DMS114 treated with DMSO at 0.1 percent for 48 hours (cell line): ENCODE data around the gene ZRSR2.
"Not testable (repeated sequence)": the region's sequence is repeated elsewhere in the genome, so short reads cannot be mapped to it uniquely, and the experiment has no call there.

Experiments used
- DNase-seq: peaks from one replicate; lab custom pipeline; 2025; ENCODE audit not compliant: unreplicated experiment; lab: John Stamatoyannopoulos, UW

The ZRSR2 gene

DNA sequence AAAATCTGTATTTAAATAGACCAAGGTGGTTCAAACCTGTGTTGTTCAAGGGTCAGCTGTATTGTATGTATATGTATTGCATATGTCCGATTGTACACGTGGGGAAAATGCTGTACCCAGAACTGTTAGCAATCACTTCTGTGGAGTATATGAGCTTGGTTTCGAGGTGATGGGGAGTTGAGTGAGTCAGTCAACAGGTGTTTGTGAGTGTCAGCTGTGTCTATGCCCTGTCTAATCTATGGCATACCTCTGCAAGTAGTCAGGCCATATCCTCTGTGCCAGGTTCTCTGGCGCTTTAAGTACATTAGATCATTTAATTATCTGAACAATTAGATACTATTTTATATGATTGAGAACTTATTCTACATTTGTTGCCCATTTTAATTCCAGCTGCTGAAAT lies 7.4 kb downstream of the ZRSR2 start:
- no peak for DNase-seq

DNA sequence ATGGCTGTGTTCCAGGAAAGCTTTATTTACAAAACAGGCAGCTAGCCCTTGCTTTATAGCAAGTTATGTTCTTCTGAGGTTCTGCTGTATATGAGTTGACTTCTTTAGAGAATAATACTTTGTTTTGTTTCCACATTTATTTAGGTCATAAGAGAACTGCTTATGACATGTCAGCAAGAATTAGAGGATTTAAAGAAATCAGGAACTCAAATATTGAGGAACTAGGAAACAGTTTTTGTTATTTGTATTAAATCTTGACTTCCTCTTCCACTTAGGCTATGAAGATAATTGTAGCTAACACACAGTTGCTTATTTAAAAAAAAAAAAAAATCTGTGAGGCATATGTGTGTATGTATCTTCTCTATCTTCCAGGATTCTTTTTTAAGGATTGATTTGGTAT lies 14.3 kb downstream of the ZRSR2 start:
- no peak for DNase-seq

DNA sequence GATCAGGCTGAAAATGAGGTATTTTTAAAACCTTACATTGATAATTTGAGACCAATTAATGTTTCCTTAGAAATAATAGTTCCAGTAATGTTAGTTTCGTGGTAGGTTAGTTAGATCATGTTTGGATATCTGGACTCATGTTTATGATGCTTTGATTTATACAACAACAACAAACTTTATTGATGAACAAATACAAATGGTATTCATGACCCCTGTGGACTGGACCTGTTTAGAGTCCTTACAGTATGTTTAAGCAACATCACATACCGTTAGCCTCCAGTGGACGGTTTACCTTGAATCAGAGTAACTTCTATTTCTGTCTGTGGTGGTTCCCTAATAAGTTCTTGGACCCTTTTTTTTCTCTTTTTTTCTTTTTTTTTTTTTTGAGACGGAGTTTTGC lies 18.0 kb downstream of the ZRSR2 start:
- DNase-seq: no peak

- no peak for DNase-seq
Measured at GRCh38 chrX:15812192-15812938, 22.1 kb downstream of the ZRSR2 start.

- no peak for DNase-seq
Measured at GRCh38 chrX:15813416-15813815, 23.1 kb downstream of the ZRSR2 start.

DNA sequence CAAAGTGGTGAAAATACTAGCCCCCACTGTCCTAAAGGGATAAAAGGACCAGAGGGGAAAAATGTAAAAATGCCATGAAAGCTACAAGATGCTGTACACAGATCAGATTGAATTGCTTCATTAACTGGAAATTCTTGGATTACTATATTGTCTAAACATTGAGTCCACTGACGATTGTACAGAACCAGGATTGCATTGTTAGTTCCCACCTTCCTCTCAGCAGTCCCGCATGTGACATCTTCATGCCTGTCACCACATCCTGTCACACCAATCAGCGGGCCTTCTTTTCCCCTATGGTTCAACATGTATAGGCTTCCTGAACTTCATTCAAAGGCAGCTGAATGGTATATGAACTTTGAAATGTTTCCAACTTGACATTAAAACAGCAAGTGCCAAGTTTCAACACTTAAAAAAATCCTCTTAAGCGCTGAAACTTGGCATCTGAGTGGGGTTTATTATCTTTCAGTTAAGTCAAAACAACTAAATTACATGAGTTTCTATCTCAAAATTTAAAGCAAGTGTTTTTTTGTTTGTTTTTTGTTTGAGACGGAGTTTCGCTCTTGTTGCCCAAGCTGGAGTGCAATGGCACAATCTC lies 24.6 kb downstream of the ZRSR2 start:
- no peak for DNase-seq

DNA sequence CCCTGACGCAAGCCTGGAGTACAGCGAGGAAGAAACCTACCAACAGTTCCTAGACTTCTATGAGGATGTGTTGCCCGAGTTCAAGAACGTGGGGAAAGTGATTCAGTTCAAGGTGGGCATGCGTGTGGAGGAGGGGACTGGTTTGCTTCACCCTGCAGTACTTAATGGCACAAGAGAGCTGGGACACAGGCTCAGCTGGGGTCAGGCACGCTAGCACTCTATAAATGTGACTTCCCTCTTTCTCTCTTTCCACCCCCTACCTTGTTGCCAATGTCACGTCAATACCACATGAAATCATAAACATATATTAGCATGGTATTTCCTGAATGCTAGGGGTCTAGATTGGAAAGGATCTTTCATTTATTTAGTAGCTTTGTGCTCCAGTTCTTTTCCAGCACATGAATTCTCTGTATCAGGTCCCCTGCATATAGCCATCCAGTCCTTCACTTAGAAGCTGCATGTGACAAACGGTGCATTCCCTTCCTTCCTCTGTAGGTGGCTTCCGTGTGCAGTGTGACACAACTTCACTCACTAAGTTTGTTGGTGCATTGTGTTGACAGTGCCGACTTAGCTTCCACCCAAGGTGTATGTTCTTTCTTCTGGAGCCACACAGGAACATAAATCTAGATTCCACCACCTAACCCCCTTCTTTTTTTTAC lies 25.6 kb downstream of the ZRSR2 start:
- peak; percentile 4 for DNase-seq

DNA sequence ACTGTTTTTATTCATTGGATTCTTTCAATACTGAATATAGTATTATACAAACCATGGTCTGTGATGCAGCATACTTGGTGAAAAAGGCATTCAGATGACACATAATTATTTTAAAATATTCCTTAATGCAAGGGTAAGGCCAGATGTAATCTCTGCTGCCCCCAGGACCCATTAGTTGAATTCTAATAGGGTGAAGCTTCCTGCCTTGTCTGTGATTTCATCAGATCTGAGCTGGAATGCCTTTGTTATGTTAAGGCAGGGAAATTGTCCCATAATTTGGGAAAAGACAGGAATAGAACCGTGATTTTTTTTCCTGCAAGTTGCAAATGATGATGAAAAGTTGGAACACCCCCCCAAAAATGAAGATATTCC lies 26.1 kb downstream of the ZRSR2 start:
- DNase-seq: no peak

- no peak for DNase-seq
Measured at GRCh38 chrX:15816886-15817285, 26.6 kb downstream of the ZRSR2 start.

GRCh38 chrX:15820106-15821073 lies 30.1 kb downstream of the ZRSR2 start:
- no peak for DNase-seq

GRCh38 chrX:15822922-15823321 lies 32.6 kb downstream of the ZRSR2 start:
- DNase-seq: no peak

- DNase-seq: no peak
Measured at GRCh38 chrX:15825936-15826335, 35.7 kb downstream of the ZRSR2 start.

DNA sequence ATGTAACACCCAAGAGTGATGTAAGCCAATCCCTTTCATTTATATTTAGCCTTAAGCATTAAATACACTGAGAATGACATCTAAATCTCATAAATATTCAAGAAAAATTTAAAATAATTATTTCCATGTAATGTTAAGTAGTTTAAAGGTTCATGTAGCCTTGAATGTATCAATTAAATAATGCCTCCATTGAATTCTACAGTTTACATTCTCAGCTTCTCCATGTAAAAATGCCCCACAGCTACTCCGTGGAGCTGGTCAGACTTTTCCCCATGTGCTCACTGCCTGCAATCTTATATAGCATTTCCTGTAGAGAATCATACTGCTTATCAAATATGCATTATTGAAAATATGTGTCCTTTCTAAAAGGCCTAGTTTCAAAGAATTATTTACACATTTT lies 38.9 kb downstream of the ZRSR2 start:
- no peak for DNase-seq

DNA sequence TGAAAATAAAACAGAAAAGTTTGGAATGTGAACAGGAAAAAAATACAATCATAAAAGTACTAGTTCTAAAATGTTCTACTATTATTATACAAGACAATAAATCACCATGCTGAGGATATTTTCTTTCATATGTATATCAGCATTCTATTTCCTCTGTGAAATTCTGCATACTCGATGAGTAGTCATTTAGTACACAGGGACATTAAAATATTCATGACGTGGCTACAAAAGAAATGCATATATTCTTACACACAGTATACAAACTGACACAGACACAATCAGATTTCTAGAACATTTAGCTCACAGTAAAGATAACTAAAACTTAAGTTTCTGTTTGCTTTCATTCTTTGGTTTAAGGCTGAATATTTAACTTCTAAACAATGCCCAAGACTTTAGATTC lies 41.1 kb downstream of the ZRSR2 start:
- DNase-seq: not testable (repeated sequence)

- DNase-seq: no peak
Measured at GRCh38 chrX:15834053-15834452, 43.8 kb downstream of the ZRSR2 start.

- no peak for DNase-seq
Measured at GRCh38 chrX:15834827-15835595, 44.7 kb downstream of the ZRSR2 start.

DNA sequence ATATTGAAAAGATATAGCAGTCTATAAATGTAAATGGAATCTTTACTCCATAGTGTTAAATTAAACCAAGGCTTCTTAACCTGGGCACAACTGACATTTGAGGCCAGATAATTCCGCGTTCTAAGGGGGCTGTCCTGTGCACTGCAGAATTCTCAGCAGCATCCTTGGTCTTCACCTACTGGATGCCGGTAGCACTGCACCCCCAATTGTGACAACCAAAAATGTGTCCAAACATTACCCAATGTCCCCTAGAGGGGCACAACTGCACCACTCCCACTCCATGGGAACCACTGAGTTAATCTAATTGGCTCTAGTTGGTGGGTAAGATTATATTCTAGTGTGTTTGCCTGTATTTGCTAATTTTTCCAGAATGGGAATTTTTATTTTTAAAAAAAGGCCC lies 47.7 kb downstream of the ZRSR2 start:
- no peak for DNase-seq

DNA sequence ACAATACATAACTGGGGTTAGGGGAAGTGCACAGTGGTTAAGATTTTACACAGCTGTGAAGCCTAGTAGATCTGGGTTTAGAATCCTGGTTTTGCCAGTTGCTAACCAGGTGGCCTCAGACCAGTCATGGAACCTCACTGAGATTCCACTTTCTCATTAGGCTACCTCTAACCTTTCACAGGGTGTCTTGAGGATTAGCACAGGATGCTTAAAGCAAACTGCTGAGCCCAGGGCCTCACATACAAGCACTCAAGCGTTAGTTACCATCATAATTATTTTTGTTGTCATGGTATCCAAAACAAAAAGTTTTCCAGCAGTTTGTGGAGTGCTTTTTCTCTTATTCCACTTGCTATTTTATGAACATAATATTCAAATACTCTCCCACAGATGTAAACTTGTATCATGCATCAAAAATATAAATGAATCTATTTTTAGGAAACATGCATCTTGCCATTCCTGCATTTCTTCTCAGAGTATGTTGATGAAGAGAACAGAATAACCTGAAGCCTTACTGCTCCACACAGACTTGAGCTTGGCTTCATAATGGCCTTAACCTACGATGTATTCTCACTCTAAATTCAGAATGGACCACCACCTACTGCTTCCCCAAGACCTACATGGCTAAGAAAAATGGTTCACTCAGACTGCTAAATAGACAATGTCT lies 51.7 kb downstream of the ZRSR2 start:
- no peak for DNase-seq

DNA sequence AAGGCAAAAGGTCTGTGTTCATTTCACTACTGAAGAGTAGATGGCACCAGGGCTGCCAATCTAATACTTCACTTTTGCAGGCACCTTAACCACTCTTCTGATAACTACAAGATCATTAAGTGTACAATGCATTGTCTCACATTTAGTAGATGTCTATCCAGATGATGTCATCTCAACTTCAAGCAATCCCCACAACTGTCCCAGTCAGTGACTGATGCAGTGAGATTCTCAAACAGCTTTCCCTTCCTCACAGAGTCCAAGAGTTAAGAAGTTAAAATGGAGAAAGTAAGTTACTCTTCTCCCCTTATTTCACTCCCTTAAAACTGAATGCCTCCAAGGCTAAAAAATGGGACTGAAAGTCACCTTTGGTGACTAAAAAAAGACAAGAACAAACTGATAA lies 53.7 kb downstream of the ZRSR2 start:
- no peak for DNase-seq

DNA sequence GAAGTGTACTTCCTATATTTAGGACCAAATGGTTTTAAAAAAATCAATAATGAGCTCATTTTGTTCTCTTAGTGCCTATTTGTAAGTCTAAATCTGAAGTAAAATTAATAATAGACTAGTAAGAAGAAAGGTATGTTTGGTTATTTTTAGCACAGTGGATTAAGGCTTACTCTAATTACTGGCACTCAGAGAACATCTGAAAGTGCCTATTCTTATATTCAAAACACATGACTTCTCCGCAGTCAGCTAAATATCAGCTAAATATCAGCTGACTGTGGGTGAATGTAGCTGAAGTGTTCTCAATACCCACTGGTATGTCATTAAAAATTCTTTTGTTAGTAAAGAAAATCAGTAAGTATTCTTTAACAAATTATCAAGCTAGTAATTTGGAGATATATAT lies 58.3 kb downstream of the ZRSR2 start:
- no peak for DNase-seq
